22Rv1 (cell line): ENCODE data around the gene JMJD1C.
"Not testable (repeated sequence)": the region's sequence is repeated elsewhere in the genome, so short reads cannot be mapped to it uniquely, and the experiment has no call there.

ENCODE experiments used
- H3K27ac ChIP-seq: fragments of 450-650 bp; 2 replicates; pipeline ENCODE4 v1.5.1; 2017
- ZFX ChIP-seq: fragments of 450-650 bp; IDR thresholded peaks from 2 replicates; pipeline ENCODE4 v1.6.1; 2017; ENCODE audit warnings: antibody characterized with exemption, borderline replicate concordance
- TF ChIP-seq, protein P1 (sequence below): fragments of 450-650 bp; IDR thresholded peaks from 2 replicates; pipeline ENCODE4 v1.5.1; 2017; ENCODE audit warnings: mild to moderate bottlenecking

Gene JMJD1C

DNA sequence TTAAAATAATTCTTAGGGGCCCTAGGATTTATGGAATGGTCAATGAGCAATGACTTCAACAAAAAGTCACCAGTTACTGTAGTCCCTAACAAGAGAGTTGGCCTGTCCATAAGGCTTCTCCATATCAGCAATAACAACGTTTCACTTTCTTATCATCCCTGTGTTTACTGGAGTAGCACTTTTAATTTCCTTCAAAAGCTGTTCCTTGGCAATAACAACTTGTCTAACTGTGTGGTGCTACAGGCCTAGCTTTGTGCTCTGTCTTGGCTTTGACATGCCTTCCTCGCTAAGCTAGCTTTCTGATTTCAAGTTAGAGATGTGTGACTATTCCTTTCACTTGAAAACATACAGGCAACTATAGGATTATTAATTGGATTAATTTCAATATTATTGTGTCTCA, 81.1 kb downstream of the JMJD1C start:
- no peak for TF ChIP-seq ZFX
- TF ChIP-seq, protein P1, sequence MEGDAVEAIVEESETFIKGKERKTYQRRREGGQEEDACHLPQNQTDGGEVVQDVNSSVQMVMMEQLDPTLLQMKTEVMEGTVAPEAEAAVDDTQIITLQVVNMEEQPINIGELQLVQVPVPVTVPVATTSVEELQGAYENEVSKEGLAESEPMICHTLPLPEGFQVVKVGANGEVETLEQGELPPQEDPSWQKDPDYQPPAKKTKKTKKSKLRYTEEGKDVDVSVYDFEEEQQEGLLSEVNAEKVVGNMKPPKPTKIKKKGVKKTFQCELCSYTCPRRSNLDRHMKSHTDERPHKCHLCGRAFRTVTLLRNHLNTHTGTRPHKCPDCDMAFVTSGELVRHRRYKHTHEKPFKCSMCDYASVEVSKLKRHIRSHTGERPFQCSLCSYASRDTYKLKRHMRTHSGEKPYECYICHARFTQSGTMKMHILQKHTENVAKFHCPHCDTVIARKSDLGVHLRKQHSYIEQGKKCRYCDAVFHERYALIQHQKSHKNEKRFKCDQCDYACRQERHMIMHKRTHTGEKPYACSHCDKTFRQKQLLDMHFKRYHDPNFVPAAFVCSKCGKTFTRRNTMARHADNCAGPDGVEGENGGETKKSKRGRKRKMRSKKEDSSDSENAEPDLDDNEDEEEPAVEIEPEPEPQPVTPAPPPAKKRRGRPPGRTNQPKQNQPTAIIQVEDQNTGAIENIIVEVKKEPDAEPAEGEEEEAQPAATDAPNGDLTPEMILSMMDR: no peak
- H3K27ac ChIP-seq: no peak overlapping the region

DNA sequence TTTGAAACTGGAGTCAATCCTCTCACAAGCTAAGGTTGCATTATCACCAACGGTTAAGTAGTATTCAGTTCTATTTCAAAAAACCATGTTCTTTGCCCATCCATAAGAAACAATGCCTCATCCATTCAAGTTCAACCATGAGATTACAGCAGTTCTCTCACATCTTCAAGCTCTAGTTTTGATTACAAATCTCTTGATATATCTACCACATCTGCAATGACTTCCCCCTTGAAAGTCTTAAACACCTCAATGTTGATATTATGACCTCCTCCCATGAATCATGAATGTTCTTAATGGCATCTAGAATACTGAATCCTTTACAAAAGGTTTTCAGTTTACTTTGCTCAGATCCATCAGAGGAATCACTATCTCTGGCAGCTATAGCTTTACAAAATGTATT, 81.8 kb downstream of the JMJD1C start:
- H3K27ac ChIP-seq: no peak overlapping the region
- TF ChIP-seq ZFX: no peak
- TF ChIP-seq, protein P1: no peak

DNA sequence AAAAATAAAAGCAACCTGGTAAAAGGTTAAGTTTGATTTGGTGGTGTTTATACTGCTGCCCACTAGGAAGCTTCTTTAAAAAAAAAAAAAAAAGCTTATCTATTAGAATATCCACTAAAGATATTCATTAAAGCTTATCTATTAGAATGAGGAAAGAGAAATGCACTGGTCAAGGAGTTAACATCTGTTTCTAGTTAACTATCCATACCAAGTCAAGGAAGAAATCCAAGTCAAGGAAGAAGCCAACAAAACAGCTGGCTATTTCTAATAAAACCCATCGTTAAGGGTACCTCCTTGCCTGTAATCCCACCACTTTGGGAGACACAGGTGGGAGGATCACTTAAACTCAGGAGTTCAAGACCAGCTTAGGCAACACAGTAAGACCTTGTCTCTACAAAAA, 82.6 kb downstream of the JMJD1C start:
- TF ChIP-seq, protein P1: no peak
- no peak for TF ChIP-seq ZFX

DNA sequence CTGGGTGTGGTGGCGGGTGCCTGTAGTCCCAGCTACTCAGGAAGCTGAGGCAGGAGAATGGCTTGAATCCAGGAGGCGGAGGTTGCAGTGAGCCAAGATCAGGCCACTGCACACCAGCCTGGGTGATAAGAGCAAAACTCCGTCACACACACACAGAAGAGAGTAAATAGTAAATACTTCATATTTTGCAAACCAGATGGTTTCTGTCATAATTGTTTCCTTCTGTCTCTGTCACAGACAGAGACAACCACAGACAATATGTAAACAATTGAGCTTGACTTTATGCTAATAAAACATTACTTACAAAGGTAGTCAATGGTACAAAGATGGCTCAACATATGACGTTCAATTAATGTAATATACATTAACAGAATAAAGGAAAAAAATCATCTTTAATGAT, 83.7 kb downstream of the JMJD1C start:
- TF ChIP-seq, protein P1: no peak
- no peak for TF ChIP-seq ZFX
- H3K27ac ChIP-seq: no peak overlapping the region

More for the DNA sequence above, 82.6 kb downstream of the JMJD1C start:
- no peak overlapping the region for H3K27ac ChIP-seq

DNA sequence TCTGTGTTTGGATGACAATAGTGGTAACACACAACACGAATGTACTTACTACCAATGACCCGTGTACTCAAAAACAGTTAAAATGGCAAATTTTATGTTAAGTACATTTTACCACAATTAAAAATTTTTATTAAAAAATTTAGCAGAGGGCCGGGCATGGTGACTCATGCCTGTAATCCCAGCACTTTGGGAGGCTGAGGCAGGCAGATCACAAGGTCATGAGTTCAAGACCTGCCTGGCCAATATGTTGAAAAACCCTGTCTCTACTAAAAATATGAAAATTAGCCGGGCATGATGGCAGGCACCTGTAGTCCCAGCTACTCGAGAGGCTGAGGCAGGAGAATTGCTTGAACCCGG, 88.5 kb downstream of the JMJD1C start:
- H3K27ac ChIP-seq: not testable (repeated sequence)

DNA sequence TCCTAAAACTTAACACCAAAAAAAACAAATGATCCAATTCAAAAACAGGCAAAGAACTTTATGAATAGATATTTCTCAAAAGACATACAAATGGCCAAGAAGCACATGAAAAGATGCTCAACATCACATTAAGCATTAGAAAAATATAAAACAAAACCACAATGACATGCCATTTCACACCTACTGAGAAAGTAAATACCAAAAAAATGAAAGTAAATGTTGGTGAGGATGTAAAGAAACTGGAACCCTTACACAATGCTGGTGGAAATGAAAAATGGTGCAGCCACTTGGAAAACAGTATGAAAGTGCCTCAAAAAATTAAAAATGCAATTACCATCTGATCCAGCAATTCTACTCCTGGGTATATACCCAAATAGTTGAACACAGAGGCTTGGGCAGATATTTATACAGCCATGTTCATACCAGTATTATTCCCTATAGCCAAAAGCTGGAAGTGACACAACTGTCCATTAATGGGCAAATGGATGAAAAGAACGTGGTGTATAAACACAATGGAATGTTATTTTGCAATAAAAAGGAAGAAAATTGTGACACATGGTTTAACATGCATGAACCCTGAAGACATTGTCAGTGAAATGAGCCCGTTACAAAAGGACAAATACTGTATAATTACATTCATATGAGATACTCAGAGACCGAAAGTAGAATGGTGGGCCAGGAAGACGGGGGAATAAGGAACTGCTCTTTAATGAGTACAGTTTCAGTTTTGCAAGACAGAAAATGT, 89.0 kb downstream of the JMJD1C start:
- TF ChIP-seq ZFX: no peak
- TF ChIP-seq, protein P1: no peak
- no peak overlapping the region for H3K27ac ChIP-seq

DNA sequence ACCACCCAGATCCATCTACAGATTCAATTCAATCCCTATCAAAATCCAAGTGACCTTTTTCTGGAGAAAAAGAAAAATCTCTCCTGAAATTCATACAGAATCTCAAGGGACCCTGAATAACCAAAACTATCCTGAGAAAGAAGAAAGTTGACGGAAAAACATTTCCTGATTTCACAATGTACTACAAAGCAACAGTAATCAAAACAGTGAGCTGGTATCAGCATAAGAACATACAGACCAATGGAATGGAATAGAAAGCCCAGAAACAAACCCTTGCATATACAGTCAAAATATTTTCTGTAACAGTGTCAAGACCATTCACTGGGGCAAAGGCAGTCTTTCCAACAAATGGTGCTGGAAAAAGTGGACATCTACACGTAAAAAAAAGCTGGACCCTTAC, 89.9 kb downstream of the JMJD1C start:
- no peak for TF ChIP-seq ZFX
- TF ChIP-seq, protein P1: no peak
- no peak overlapping the region for H3K27ac ChIP-seq

DNA sequence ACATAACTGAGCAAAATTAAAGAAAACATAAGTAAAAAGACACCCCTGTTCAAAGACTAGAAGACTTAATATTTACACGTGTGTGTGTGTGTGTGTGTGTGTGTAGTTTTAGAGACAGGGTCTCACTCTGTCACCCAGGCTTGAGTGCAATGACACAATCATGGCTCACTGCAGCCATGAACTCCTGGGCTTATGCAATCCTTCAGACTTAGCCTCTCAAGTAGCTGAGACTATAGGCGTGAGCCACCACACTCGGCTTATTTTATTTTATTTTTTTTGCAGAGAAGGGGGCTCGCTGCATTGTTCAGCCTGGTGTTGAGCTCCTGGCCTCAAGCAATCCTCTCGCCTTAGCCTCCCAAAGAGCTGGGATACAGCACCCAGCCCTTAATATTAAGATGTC, 90.3 kb downstream of the JMJD1C start:
- TF ChIP-seq ZFX: no peak
- TF ChIP-seq, protein P1: no peak
- H3K27ac ChIP-seq: no peak overlapping the region
